PC-3 (cell line): Measurements from ENCODE around the gene CCDC63.

Experiments used
- CTCF ChIP-seq: fragments of 300-600 bp; sonication (generic); conservative IDR thresholded peaks from 2 replicates; pipeline ENCODE4 v1.5.1; 2017; ENCODE audit warnings: antibody characterized with exemption, low read depth, mild to moderate bottlenecking, low read length
- EZH2 ChIP-seq: fragments of 300-600 bp; sonication (generic); IDR thresholded peaks from one replicate; pipeline ENCODE4 v1.6.1; 2017; ENCODE audit warnings: antibody characterized with exemption, mild to moderate bottlenecking, low read length; ENCODE audit not compliant: unreplicated experiment
- EZH2phosphoT487 ChIP-seq: fragments of 300-600 bp; sonication (generic); IDR thresholded peaks from 2 replicates; pipeline ENCODE4 v1.6.1; 2018; ENCODE audit warnings: mild to moderate bottlenecking, antibody characterized with exemption, low read length, borderline replicate concordance

GRCh38 chr12:110809149-110809548 lies 37.6 kb upstream of the CCDC63 start:
- TF ChIP-seq CTCF (no peak), EZH2phosphoT487 (no peak), EZH2 (no peak)
